H9 (cell line): ENCODE data around the gene GPR15LG. TPM values are rescaled to one million over a fixed set of nuclear protein-coding genes. Genes with fewer than 3 reads are reported as not detected.

ENCODE experiments used
- DNase-seq: peaks from one replicate; pipeline ENCODE4 v3.0.0-alpha.2; 2017
- H2AFZ ChIP-seq: one replicate; pipeline ENCODE4 v1.6.1; 2013; ENCODE audit warnings: mild to moderate bottlenecking, low read length, control low read depth, moderate library complexity
- H2AK5ac ChIP-seq: 2 replicates; pipeline ENCODE4 v1.6.1; 2013; ENCODE audit warnings: low read length, control low read depth, mixed read lengths; ENCODE audit not compliant: insufficient read length
- H2BK120ac ChIP-seq: one replicate; pipeline ENCODE4 v1.6.1; 2013; ENCODE audit warnings: low read depth, mild to moderate bottlenecking, low read length, control low read depth, inconsistent platforms; ENCODE audit not compliant: poor library complexity, severe bottlenecking
- H2BK12ac ChIP-seq: 2 replicates; pipeline ENCODE4 v1.6.1; 2013; ENCODE audit warnings: low read length, control low read depth, mixed read lengths, low read depth; ENCODE audit not compliant: insufficient read length
- H2BK15ac ChIP-seq: 2 replicates; pipeline ENCODE4 v1.6.1; 2013; ENCODE audit warnings: low read depth, low read length, control low read depth
- H2BK20ac ChIP-seq: one replicate; pipeline ENCODE4 v1.6.1; 2013; ENCODE audit warnings: low read depth, mild to moderate bottlenecking, low read length, control low read depth, inconsistent platforms; ENCODE audit not compliant: poor library complexity, severe bottlenecking
- H2BK5ac ChIP-seq: 2 replicates; pipeline ENCODE4 v1.6.1; 2013; ENCODE audit warnings: low read length, control low read depth, mixed read lengths; ENCODE audit not compliant: insufficient read length
- H3K14ac ChIP-seq: 2 replicates; pipeline ENCODE4 v1.6.1; 2013; ENCODE audit warnings: low read length, control low read depth; ENCODE audit not compliant: insufficient read depth
- H3K18ac ChIP-seq: 2 replicates; pipeline ENCODE4 v1.6.1; 2013; ENCODE audit warnings: low read depth, mild to moderate bottlenecking, mixed read lengths, low read length, control low read depth; ENCODE audit not compliant: insufficient read length
- H3K23ac ChIP-seq: 2 replicates; pipeline ENCODE4 v1.6.1; 2013; ENCODE audit warnings: low read length, control low read depth, mixed read lengths, low read depth; ENCODE audit not compliant: insufficient read length
- H3K23me2 ChIP-seq: 2 replicates; pipeline ENCODE4 v1.6.1; 2013; ENCODE audit warnings: low read depth, mild to moderate bottlenecking, mixed read lengths, low read length, control low read depth; ENCODE audit not compliant: insufficient read length, poor library complexity, severe bottlenecking
- H3K27ac ChIP-seq: 2 replicates; pipeline ENCODE4 v1.5.1; 2013; ENCODE audit warnings: low read length, control low read depth, mixed read lengths, low read depth; ENCODE audit not compliant: insufficient read length
- H3K27me3 ChIP-seq: 2 replicates; pipeline ENCODE4 v1.6.1; 2013; ENCODE audit warnings: low read length, control low read depth, inconsistent platforms; ENCODE audit not compliant: insufficient read depth
- H3K4ac ChIP-seq: 2 replicates; pipeline ENCODE4 v1.6.1; 2013; ENCODE audit warnings: low read depth, mild to moderate bottlenecking, control low read depth, inconsistent platforms, low read length, moderate library complexity
- H3K4me1 ChIP-seq: 2 replicates; pipeline ENCODE4 v1.6.1; 2013; ENCODE audit warnings: low read length, control low read depth, inconsistent platforms; ENCODE audit not compliant: insufficient read depth
- H3K4me2 ChIP-seq: 2 replicates; pipeline ENCODE4 v1.6.1; 2013; ENCODE audit warnings: low read length, control low read depth, mixed read lengths; ENCODE audit not compliant: insufficient read length, insufficient read depth
- H3K56ac ChIP-seq: 2 replicates; pipeline ENCODE4 v1.6.1; 2013; ENCODE audit warnings: low read depth, mild to moderate bottlenecking, mixed read lengths, low read length, control low read depth; ENCODE audit not compliant: insufficient read length
- H3K79me1 ChIP-seq: 2 replicates; pipeline ENCODE4 v1.6.1; 2013; ENCODE audit warnings: low read depth, mild to moderate bottlenecking, moderate library complexity, low read length, control low read depth, inconsistent platforms; ENCODE audit not compliant: insufficient read depth, poor library complexity, severe bottlenecking
- H3K79me2 ChIP-seq: 2 replicates; pipeline ENCODE4 v1.6.1; 2013; ENCODE audit warnings: low read length, control low read depth, inconsistent platforms; ENCODE audit not compliant: insufficient read depth
- H3K9ac ChIP-seq: 2 replicates; pipeline ENCODE4 v1.6.1; 2013; ENCODE audit warnings: low read length, control low read depth, mixed read lengths; ENCODE audit not compliant: insufficient read length; ENCODE audit errors: extremely low read depth
- H3K9me3 ChIP-seq: one replicate; pipeline ENCODE4 v1.6.1; 2013; ENCODE audit warnings: low read depth, low read length, inconsistent platforms; ENCODE audit not compliant: control insufficient read depth
- H3T11ph ChIP-seq: one replicate; pipeline ENCODE4 v1.6.1; 2013; ENCODE audit warnings: mild to moderate bottlenecking, low read length, control low read depth, inconsistent platforms
- H4K20me1 ChIP-seq: one replicate; pipeline ENCODE4 v1.6.1; 2013; ENCODE audit not compliant: control insufficient read depth, insufficient read length, insufficient read depth
- H4K5ac ChIP-seq: 2 replicates; pipeline ENCODE4 v1.6.1; 2013; ENCODE audit warnings: low read depth, mild to moderate bottlenecking, mixed read lengths, low read length, control low read depth; ENCODE audit not compliant: insufficient read length
- H4K8ac ChIP-seq: replicated peaks from 2 replicates; pipeline ENCODE4 v1.6.1; 2013; ENCODE audit warnings: low read length, control low read depth, mixed read lengths, low read depth; ENCODE audit not compliant: insufficient read length
- H4K91ac ChIP-seq: 2 replicates; pipeline ENCODE4 v1.6.1; 2013; ENCODE audit warnings: low read depth, mild to moderate bottlenecking, moderate library complexity, mixed read lengths, low read length, control low read depth; ENCODE audit not compliant: insufficient read length
- H3K27ac Mint-ChIP-seq, 3 experiments: 2 replicates in 2 of 3; 3 replicates in 1 of 3; pipeline ENCODE4 v1.8.0; 2020 to 2021; ENCODE audit warnings: mixed read lengths in 3 of 3, mild to moderate bottlenecking in 1 of 3, moderate library complexity in 1 of 3
- H3K27me3 Mint-ChIP-seq: 2 replicates; pipeline ENCODE4 v1.8.0; 2021; ENCODE audit warnings: low read depth, mild to moderate bottlenecking, moderate library complexity, mixed read lengths
- H3K36me3 Mint-ChIP-seq, 3 experiments: 2 replicates in 2 of 3; 3 replicates in 1 of 3; pipeline ENCODE4 v1.8.0; 2020 to 2021; ENCODE audit warnings: low read depth in 3 of 3, mixed read lengths in 3 of 3; ENCODE audit not compliant: insufficient read depth in 1 of 3
- H3K4me1 Mint-ChIP-seq, 2 experiments: 2 replicates each; pipeline ENCODE4 v1.8.0; 2020; ENCODE audit warnings: mixed read lengths in 2 of 2
- H3K4me3 Mint-ChIP-seq, 2 experiments: 2 replicates in 1 of 2; 3 replicates in 1 of 2; pipeline ENCODE4 v1.8.0; 2020 to 2021; ENCODE audit warnings: mild to moderate bottlenecking in 2 of 2, mixed read lengths in 2 of 2, moderate library complexity in 1 of 2
- H3K9me3 Mint-ChIP-seq, 2 experiments: 2 replicates in 1 of 2; 3 replicates in 1 of 2; pipeline ENCODE4 v1.8.0; 2020; ENCODE audit warnings: mild to moderate bottlenecking in 2 of 2, mixed read lengths in 2 of 2, moderate library complexity in 1 of 2
- WGBS: extraction: QIAGEN DNeasy Blood & Tissue Kit; methylation state at CpG from one replicate; pipeline ENCODE4 v1.1.7; 2013; ENCODE audit warnings: missing lambda C conversion rate, low lambda C conversion rate, mixed read lengths; ENCODE audit not compliant: insufficient read length; ENCODE audit errors: extremely low coverage; 5-methylcytosine and 5-hydroxymethylcytosine counted together
- total RNA-seq: library from RNA; stranded (reverse); gene quantifications from 2 replicates; pipeline ENCODE4 v1.2.1, GENCODE V29; 2021
- TF ChIP-seq, protein P1 (sequence below): fragments of 200-600 bp; sonication (generic); conservative IDR thresholded peaks from 3 replicates; pipeline ENCODE4 v1.8.0; 2021; ENCODE audit warnings: antibody characterized with exemption, mild to moderate bottlenecking

The GPR15LG gene
- total RNA-seq, 1 experiment from 2014 or later = not detected

DNA sequence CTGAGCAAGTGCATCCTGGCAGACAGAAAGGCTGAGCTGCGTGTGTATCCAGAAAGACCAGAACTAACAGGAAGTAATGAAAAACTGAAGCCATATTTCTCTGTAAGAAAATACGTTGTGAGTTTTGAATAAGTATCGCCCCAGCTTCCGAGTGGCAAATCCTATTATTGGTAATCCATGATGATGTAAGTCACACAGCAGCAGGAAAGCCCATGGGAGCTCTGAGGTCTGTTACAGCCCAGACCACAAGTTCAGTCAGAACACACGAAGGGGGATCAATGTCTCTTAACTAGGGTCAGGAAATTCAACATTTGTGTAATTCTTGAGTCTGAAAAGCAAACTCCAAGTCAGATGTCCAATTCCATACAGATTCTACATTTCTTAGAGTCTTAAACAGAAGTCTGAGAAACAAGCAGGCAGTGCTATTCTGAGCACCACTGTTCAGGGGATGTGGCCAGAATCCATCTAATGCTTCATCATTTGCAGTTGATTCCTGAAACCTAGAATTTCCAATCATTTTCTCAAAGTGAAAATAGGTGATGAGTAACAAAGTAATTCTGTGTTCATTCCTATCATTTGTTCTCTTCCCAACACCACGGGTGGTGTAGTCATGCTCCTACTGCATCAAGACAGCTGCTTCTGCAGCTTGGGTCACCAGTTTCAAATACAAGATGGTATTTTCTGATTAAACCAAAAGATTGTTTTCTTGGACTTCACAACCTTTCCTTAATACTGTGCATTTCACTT, 52.0 kb downstream of the GPR15LG start, which contains the start of gene LRIT2:
Gene LRIT2 (minus strand): TSS at position 118 of the 747 bp plus-strand sequence. CDS start 24 bp downstream, at position 94.
- Histone ChIP-seq H3K9ac (no peak within 1 kb of the TSS), H4K20me1 (no peaks in the 10 kb centered on the region), H3K79me1 (no peaks in the 10 kb centered on the region), H4K8ac (no peak within 1 kb of the TSS), H4K5ac (no peak within 1 kb of the TSS), H2BK15ac (no peak within 1 kb of the TSS), H3K18ac (no peak within 1 kb of the TSS), H3K4me2 (no peak within 1 kb of the TSS), H2BK120ac (no peak within 1 kb of the TSS), H3K9me3 (no peaks in the 10 kb centered on the region), H3K27ac (no peak within 1 kb of the TSS), H3K23ac (no peak within 1 kb of the TSS), H3K56ac (no peak within 1 kb of the TSS), H3K27me3 (no peaks in the 10 kb centered on the region; the same call in 1 of the 2 replicates), H4K91ac (no peak within 1 kb of the TSS), H3K4ac (no peak within 1 kb of the TSS), H2AFZ (no peak within 1 kb of the TSS), H2BK5ac (no peak within 1 kb of the TSS), H2BK12ac (no peak within 1 kb of the TSS), H3K14ac (no peak within 1 kb of the TSS), H2BK20ac (no peak within 1 kb of the TSS), H3K79me2 (no peaks in the 10 kb centered on the region), H3K4me1 (no peaks in the 10 kb centered on the region), H3T11ph (no peak within 1 kb of the TSS), H3K23me2 (no peaks in the 10 kb centered on the region), H2AK5ac (no peak within 1 kb of the TSS)
- Mint-ChIP-seq H3K9me3 (no peaks in the 10 kb centered on the region), H3K27me3 (peaks cover 43% of the 10 kb centered on the region), H3K36me3 (no peaks in the 10 kb centered on the region; a peak in 1 of 7 replicates), H3K4me1 (no peaks in the 10 kb centered on the region), H3K4me3 (no peak within 1 kb of the TSS; a peak in 1 of 5 replicates), H3K27ac (peak within 1 kb of the TSS in 1 of 3 experiments; percentile 70; a peak in 1 of 7 replicates)
- no CpG with 5 or more reads among the region's 6 CpGs for WGBS
- TF ChIP-seq, protein P1, sequence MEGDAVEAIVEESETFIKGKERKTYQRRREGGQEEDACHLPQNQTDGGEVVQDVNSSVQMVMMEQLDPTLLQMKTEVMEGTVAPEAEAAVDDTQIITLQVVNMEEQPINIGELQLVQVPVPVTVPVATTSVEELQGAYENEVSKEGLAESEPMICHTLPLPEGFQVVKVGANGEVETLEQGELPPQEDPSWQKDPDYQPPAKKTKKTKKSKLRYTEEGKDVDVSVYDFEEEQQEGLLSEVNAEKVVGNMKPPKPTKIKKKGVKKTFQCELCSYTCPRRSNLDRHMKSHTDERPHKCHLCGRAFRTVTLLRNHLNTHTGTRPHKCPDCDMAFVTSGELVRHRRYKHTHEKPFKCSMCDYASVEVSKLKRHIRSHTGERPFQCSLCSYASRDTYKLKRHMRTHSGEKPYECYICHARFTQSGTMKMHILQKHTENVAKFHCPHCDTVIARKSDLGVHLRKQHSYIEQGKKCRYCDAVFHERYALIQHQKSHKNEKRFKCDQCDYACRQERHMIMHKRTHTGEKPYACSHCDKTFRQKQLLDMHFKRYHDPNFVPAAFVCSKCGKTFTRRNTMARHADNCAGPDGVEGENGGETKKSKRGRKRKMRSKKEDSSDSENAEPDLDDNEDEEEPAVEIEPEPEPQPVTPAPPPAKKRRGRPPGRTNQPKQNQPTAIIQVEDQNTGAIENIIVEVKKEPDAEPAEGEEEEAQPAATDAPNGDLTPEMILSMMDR = no peak
- no peak for DNase-seq
